Measurements from ENCODE around the gene TTC23. TPM values are rescaled to one million over a fixed set of nuclear protein-coding genes. Genes with fewer than 3 reads are reported as not detected.

Gene TTC23
- total RNA-seq, 4 donors from 2014 or later: 14.7 to 25.3 (median 19.3) TPM

DNA sequence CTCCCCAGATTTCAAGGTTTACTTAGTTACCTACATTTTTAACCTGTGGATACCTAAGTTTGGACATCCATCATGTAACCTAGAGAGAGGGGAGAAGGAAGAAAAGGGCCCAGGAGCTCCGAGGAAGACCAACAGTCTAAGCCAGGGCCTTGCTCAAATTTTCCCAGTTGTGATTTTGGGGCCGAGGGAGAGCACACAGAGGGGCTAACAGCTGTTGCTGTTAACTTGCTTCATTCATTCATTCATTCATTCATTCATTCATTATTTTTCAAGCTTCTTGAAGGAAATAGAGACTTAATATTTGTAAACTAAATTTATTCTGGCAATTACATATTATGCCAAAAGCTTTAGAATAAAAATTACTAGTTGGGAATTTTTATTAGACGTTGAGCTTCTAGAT, 121.6 kb downstream of the TTC23 start:
- intact Hi-C loops (cut with DNase I): no loop called here
- 68% methylated on average over 3 of the region's 3 CpGs for WGBS

GRCh38 chr15:99126930-99127329, 122.5 kb downstream of the TTC23 start:
- H3K4me1 ChIP-seq: peaks cover 45 to 100% (median 100%) of the 10 kb centered on the region in 4 donors
- no peak for TF ChIP-seq EP300 (IDR thresholded peaks at IDR 0.05)
- peak in 1 of 2 donors; percentile 38 for TF ChIP-seq POLR2AphosphoS5 (IDR thresholded peaks at IDR 0.05)
- no peak overlapping the region for H3K4me3 ChIP-seq
- no peaks in the 10 kb centered on the region for H3K9me3 ChIP-seq
- no peaks in the 10 kb centered on the region for H3K27me3 ChIP-seq
- H3K36me3 ChIP-seq: peaks cover 18 to 79% (median 61%) of the 10 kb centered on the region in 4 donors
- DNase-seq (ENCODE audit: extremely low spot score): no peak
- intact Hi-C loops (cut with DNase I): no loop called here
- peak overlapping the region; percentile 97 to 98 (median 98) for H3K27ac ChIP-seq (replicated peaks in 1 of 4)
- WGBS: 77% methylated on average over 3 of the region's 3 CpGs

More for the DNA sequence above, 121.6 kb downstream of the TTC23 start:
- no peaks in the 10 kb centered on the region for H3K9me3 ChIP-seq
- no peak for DNase-seq (ENCODE audit: extremely low spot score)
- H3K4me1 ChIP-seq: peaks cover 43 to 100% (median 100%) of the 10 kb centered on the region in 4 donors
- no peaks in the 10 kb centered on the region for H3K27me3 ChIP-seq
- TF ChIP-seq CTCF (IDR thresholded peaks at IDR 0.05) (no peak), POLR2AphosphoS5 (IDR thresholded peaks at IDR 0.05) (no peak), EP300 (IDR thresholded peaks at IDR 0.05) (no peak), POLR2A (IDR thresholded peaks at IDR 0.05; ENCODE audit: low read depth) (no peak)
- H3K4me3 ChIP-seq: no peak overlapping the region
- H3K36me3 ChIP-seq: peaks cover 23 to 87% (median 69%) of the 10 kb centered on the region in 4 donors
- H3K27ac ChIP-seq (replicated peaks in 1 of 4): peak overlapping the region; percentile 97 to 98 (median 98)

GRCh38 chr15:99126131-99126588, 123.2 kb downstream of the TTC23 start:
- no peak for DNase-seq (ENCODE audit: extremely low spot score)
- Histone ChIP-seq H3K9me3 (no peaks in the 10 kb centered on the region), H3K27ac (replicated peaks in 1 of 4) (peak overlapping the region; percentile 97 to 98 (median 98)), H3K36me3 (peaks cover 13 to 77% (median 55%) of the 10 kb centered on the region in 4 donors), H3K4me1 (peaks cover 41 to 100% (median 100%) of the 10 kb centered on the region in 4 donors), H3K4me3 (no peak overlapping the region), H3K27me3 (no peaks in the 10 kb centered on the region)
- TF ChIP-seq CTCF (IDR thresholded peaks at IDR 0.05) (no peak), POLR2AphosphoS5 (IDR thresholded peaks at IDR 0.05) (peak in 1 of 2 donors; percentile 17)
- 81% methylated on average over 4 of the region's 7 CpGs for WGBS
- intact Hi-C loops (cut with DNase I): no loop called here

DNA sequence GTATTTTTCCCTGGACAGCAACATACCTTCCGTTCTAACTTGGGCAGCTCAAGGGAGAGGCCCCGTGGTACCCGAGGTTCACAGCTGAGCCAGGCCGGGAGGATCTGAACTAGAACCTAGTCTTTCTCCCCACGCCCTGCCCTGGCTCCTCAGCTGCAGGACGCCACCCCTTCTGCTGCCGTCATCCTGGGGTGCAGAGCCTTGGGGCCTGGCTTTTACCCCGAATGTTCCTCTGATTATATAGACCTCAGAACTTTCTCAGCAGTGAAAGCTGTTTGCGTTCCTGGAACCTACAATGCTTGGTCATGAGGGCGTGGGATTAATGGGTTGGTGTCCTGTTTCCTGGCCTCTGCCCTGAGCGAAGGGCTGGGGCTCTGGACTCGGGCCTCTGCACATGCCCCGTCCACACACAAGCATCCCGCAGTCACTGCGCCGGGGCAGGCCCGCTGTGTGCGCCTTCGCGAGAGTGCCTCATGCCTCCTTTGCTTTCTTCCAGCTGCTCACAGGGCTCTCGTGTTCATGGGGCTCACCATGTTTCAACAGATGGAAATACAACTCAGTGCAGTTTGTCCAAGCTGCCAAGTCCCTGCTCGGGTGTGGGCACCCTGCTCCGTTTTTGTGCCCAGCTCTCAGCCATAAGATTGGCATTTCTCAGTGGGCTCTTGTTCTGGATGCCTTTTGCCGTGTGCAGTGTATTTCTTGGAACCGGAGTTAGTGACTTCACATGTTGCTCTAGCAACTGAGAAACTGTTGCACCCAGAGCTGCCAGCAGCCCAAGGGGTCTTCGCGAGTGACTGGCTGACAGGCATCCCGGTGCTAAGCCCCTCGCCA, 124.1 kb downstream of the TTC23 start:
- no peak for DNase-seq (ENCODE audit: extremely low spot score)

More for the DNA sequence above, 124.1 kb downstream of the TTC23 start:
- Histone ChIP-seq H3K9me3 (no peaks in the 10 kb centered on the region), H3K4me1 (peaks cover 50 to 100% (median 100%) of the 10 kb centered on the region in 4 donors), H3K27ac (replicated peaks in 1 of 4) (peak overlapping the region; percentile 97 to 98 (median 98)), H3K4me3 (peak overlapping the region in 3 of 4 donors; percentile 35 to 46 (median 39)), H3K27me3 (no peaks in the 10 kb centered on the region), H3K36me3 (peaks cover 5 to 77% (median 52%) of the 10 kb centered on the region in 4 donors)
- TF ChIP-seq EP300 (IDR thresholded peaks at IDR 0.05) (peak; percentile 29), CTCF (IDR thresholded peaks at IDR 0.05) (no peak), POLR2A (IDR thresholded peaks at IDR 0.05; ENCODE audit: low read depth) (no peak), POLR2AphosphoS5 (IDR thresholded peaks at IDR 0.05) (peak; percentile 57 to 64)
- WGBS: 57% methylated on average over 17 of the region's 29 CpGs
- intact Hi-C loops (cut with DNase I): no loop called here
